ENCODE measurements around the gene ABHD3. TPM values are rescaled to one million over a fixed set of nuclear protein-coding genes. Genes with fewer than 3 reads are reported as not detected.

The ABHD3 gene
- total and polyA plus RNA-seq, 2 donors (not counting 3 experiments of a cell fraction or from before 2014, with no cell fraction given): 6.3 to 14.9 TPM

DNA sequence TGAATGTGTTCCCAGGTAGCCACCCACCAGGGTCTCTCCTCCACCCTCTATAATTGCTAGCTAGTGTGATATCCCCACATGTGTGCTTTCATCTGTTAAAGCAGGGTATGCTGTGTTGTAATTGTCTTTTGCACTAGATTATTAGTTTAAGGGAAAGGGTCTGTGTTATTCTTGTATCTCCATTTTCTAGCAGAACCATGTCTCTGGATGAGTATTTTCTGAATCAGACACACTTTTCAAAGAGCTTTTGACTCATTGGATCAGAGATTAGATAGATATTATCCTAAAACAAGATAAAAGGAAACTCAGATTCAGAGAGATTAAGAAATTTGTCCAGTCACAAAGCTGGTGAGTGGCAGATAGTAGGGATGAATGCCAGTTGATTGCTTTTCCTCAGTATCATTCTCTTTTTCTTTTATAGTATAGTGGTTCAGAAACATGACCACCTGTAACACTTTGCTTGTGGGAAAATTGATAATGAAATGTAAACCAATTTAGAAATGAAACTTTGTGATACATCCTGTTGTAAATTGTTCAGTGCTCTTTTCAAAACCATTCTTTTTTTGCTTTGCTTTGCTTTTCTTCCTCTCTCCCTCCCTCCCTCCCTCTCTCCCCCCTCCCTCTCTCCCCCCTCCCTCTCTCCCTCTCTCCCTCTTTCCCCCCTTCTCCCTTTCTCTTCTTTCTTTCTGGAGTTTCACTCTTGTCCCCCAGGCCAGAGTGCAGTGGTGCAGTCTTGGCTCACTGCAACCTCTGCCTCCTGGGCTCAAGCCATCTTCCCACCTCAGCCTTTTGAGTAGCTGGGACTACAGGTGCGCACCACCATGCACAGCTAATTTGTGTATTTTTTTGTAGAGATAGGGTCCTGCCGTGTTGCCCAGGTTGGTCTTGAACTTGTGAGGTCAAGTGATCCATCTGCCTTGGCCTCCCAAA is 43.5 kb upstream of the ABHD3 start:
- TF ChIP-seq JUN (IDR thresholded peaks at IDR 0.05; ENCODE audit: borderline replicate concordance, insufficient read depth, insufficient read length, low read depth): no peak
- no peak for TF ChIP-seq GATA2 (IDR thresholded peaks at IDR 0.05; ENCODE audit: insufficient read depth, insufficient read length, low read depth, low read length)
- TF ChIP-seq, protein P1, sequence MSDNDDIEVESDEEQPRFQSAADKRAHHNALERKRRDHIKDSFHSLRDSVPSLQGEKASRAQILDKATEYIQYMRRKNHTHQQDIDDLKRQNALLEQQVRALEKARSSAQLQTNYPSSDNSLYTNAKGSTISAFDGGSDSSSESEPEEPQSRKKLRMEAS (IDR thresholded peaks at IDR 0.05; ENCODE audit: insufficient read depth, insufficient read length): no peak
- no peak for TF ChIP-seq FOS (IDR thresholded peaks at IDR 0.05; ENCODE audit: borderline replicate concordance, insufficient read depth, low read length)
- TF ChIP-seq CTCF (IDR thresholded peaks at IDR 0.05; ENCODE audit: extremely low read depth in 1 of 2, insufficient read depth in 1 of 2, low read depth in 1 of 2, low read length in 2 of 2): no peak
- TF ChIP-seq EZH2 (IDR thresholded peaks at IDR 0.05; ENCODE audit: borderline replicate concordance, low read depth, low read length, severe bottlenecking): no peak
- TF ChIP-seq POLR2A (IDR thresholded peaks at IDR 0.05; ENCODE audit: low read depth, low read length): no peak
- no peak for TF ChIP-seq MYC (IDR thresholded peaks at IDR 0.05; ENCODE audit: low read depth, low read length)
- TF ChIP-seq POLR2AphosphoS5 (IDR thresholded peaks at IDR 0.05; ENCODE audit: insufficient read depth, low read depth, low read length): no peak
- no peak overlapping the region for H2AFZ ChIP-seq (ENCODE audit: low read depth, low read length)
- H3K4me3 ChIP-seq (replicated peaks in 1 of 3; ENCODE audit: insufficient read depth in 1 of 3, low read depth in 1 of 3, low read length in 3 of 3): no peak overlapping the region
- ChIA-PET POLR2A (interaction anchor here (0.7 kb wide), 1 partner anchor 67 kb away, joined by 9 read pairs; no protein-coding TSS in a partner anchor), CTCF (no interaction called here)
- no peaks in the 10 kb centered on the region for H3K9me1 ChIP-seq (replicated peaks; ENCODE audit: control insufficient read depth, extremely low read depth, insufficient read depth, low read length)
- H3K9ac ChIP-seq (replicated peaks; ENCODE audit: extremely low read depth, insufficient read depth, low read length): no peak overlapping the region
- no TSS peak for BruUV-seq (replicated peaks)
- H4K20me1 ChIP-seq (replicated peaks; ENCODE audit: control insufficient read depth, extremely low read depth, insufficient read depth, low read length): peaks cover 3% of the 10 kb centered on the region
- no peaks in the 10 kb centered on the region for H3K9me3 ChIP-seq (replicated peaks; ENCODE audit: control insufficient read depth, insufficient read depth, low read length)
- peaks cover 3% of the 10 kb centered on the region for H3K4me1 ChIP-seq (ENCODE audit: control insufficient read depth, extremely low read depth, insufficient read depth, low read length)
- no peak overlapping the region for H3K27ac ChIP-seq (ENCODE audit: insufficient read depth, low read depth, low read length)
- intact Hi-C loops (cut with micrococcal nuclease): no loop called here
- no peak for DNase-seq (ENCODE audit: low read depth, low spot score)
- no peaks in the 10 kb centered on the region for H3K36me3 ChIP-seq (ENCODE audit: control insufficient read depth in 2 of 2, extremely low read depth in 1 of 2, insufficient read depth in 2 of 2, low read length in 2 of 2)
- no peak for FAIRE-seq
- dilution Hi-C loops (cut with MboI; ENCODE audit: extremely low pct_ligation_motif_present, low sequenced_read_pairs): no loop called here
- no peaks in the 10 kb centered on the region for H3K27me3 ChIP-seq (ENCODE audit: control insufficient read depth in 2 of 2, insufficient read depth in 2 of 2, low read length in 2 of 2)
- no peak overlapping the region for H3K4me2 ChIP-seq (ENCODE audit: insufficient read depth, low read length)
- H3K79me2 ChIP-seq (ENCODE audit: control insufficient read depth, insufficient read depth, low read length): peaks cover 66% of the 10 kb centered on the region

All from endothelial cell of umbilical vein (primary cell).